ENCODE results near the gene SLC16A9.
"Not testable (repeated sequence)": the region's sequence is repeated elsewhere in the genome, so short reads cannot be mapped to it uniquely, and the experiment has no call there.

Gene SLC16A9

GRCh38 chr10:59709395-59710125, at the start of gene SLC16A9:
Gene SLC16A9 (minus strand): TSS chr10:59709850. CDS start chr10:59684291, 25,559 bp downstream.
- DNase-seq (ENCODE audit: low read depth, low spot score), result no peak

- DNase-seq (ENCODE audit: low read depth, low spot score), result no peak
Observed at GRCh38 chr10:59757966-59758365, 48.3 kb upstream of the SLC16A9 start.

- DNase-seq (ENCODE audit: low read depth, low spot score), result no peak
Observed at GRCh38 chr10:59754951-59755350, 45.3 kb upstream of the SLC16A9 start.

- no peak for DNase-seq (ENCODE audit: low read depth, low spot score)
Observed at GRCh38 chr10:59753267-59753666, 43.6 kb upstream of the SLC16A9 start, which contains the start of gene MRLN. Gene MRLN (minus strand): TSS chr10:59753455.

GRCh38 chr10:59752278-59752940, 42.8 kb upstream of the SLC16A9 start:
- DNase-seq (ENCODE audit: low read depth, low spot score), result no peak

- DNase-seq (ENCODE audit: low read depth, low spot score), result no peak
Observed at GRCh38 chr10:59750155-59750945, 40.7 kb upstream of the SLC16A9 start.

- DNase-seq (ENCODE audit: low read depth, low spot score), result no peak
Observed at GRCh38 chr10:59748834-59749233, 39.2 kb upstream of the SLC16A9 start.

GRCh38 chr10:59745163-59745650, 35.6 kb upstream of the SLC16A9 start:
- DNase-seq (ENCODE audit: low read depth, low spot score), result no peak

- DNase-seq (ENCODE audit: low read depth, low spot score), result not testable (repeated sequence)
Observed at GRCh38 chr10:59744762-59745161, 35.1 kb upstream of the SLC16A9 start.

- DNase-seq (ENCODE audit: low read depth, low spot score), result not testable (repeated sequence)
Observed at GRCh38 chr10:59744156-59744555, 34.5 kb upstream of the SLC16A9 start.

- DNase-seq (ENCODE audit: low read depth, low spot score), result no peak
Observed at GRCh38 chr10:59741583-59741982, 31.9 kb upstream of the SLC16A9 start.

- no peak for DNase-seq (ENCODE audit: low read depth, low spot score)
Observed at GRCh38 chr10:59741048-59741447, 31.4 kb upstream of the SLC16A9 start.

- DNase-seq (ENCODE audit: low read depth, low spot score), result no peak
Observed at GRCh38 chr10:59736749-59737148, 27.1 kb upstream of the SLC16A9 start.

GRCh38 chr10:59735296-59735695, 25.6 kb upstream of the SLC16A9 start:
- no peak for DNase-seq (ENCODE audit: low read depth, low spot score)

- no peak for DNase-seq (ENCODE audit: low read depth, low spot score)
Observed at GRCh38 chr10:59734014-59734462, 24.4 kb upstream of the SLC16A9 start.

- DNase-seq (ENCODE audit: low read depth, low spot score), result not testable (repeated sequence)
Observed at GRCh38 chr10:59733321-59734013, 23.8 kb upstream of the SLC16A9 start.

- DNase-seq (ENCODE audit: low read depth, low spot score), result not testable (repeated sequence)
Observed at GRCh38 chr10:59732849-59733248, 23.2 kb upstream of the SLC16A9 start.

- not testable (repeated sequence) for DNase-seq (ENCODE audit: low read depth, low spot score)
Observed at GRCh38 chr10:59729167-59729566, 19.5 kb upstream of the SLC16A9 start.

GRCh38 chr10:59724098-59724938, 14.7 kb upstream of the SLC16A9 start:
- no peak for DNase-seq (ENCODE audit: low read depth, low spot score)

GRCh38 chr10:59720377-59720776, 10.7 kb upstream of the SLC16A9 start:
- no peak for DNase-seq (ENCODE audit: low read depth, low spot score)
